Testis (tissue), 3 donors: Measurements from ENCODE around the gene DNAH9. TPM values are rescaled to one million over a fixed set of nuclear protein-coding genes. Genes with fewer than 3 reads are reported as not detected.

ENCODE experiments used
- DNase-seq: peaks from one replicate; pipeline ENCODE4 v3.0.0-alpha.2; 2019
- H3K27ac ChIP-seq, 2 donors: fragments of 200-600 bp; sonication (generic); one replicate each; pipeline ENCODE4 v1.5.1; 2019
- H3K27me3 ChIP-seq: fragments of 200-600 bp; sonication (generic); one replicate; pipeline ENCODE4 v1.5.1; 2019
- H3K36me3 ChIP-seq: fragments of 200-600 bp; sonication (generic); one replicate; pipeline ENCODE4 v1.5.1; 2017; ENCODE audit warnings: low read depth; ENCODE audit errors: missing control alignments
- H3K4me1 ChIP-seq: fragments of 200-600 bp; sonication (generic); one replicate; pipeline ENCODE4 v1.5.1; 2019
- H3K4me3 ChIP-seq, 2 donors: fragments of 200-600 bp; sonication (generic); one replicate each; pipeline ENCODE4 v1.5.1; 2017 to 2019
- H3K9me3 ChIP-seq: fragments of 200-600 bp; sonication (generic); one replicate; pipeline ENCODE4 v1.5.1; 2017
- CTCF ChIP-seq, 3 experiments: fragments of 450-650 bp in 2 of 3; fragments of 200-600 bp in 1 of 3; sonication (generic) in 1 of 3; IDR thresholded peaks; one replicate each; pipeline ENCODE4 v1.5.1; 2016 to 2019; ENCODE audit warnings: antibody characterized with exemption in 3 of 3, mild to moderate bottlenecking in 2 of 3, moderate library complexity in 1 of 3
- POLR2A ChIP-seq: fragments of 450-650 bp; IDR thresholded peaks from one replicate; pipeline ENCODE4 v1.6.1; 2017; ENCODE audit warnings: antibody characterized with exemption, mild to moderate bottlenecking, moderate library complexity
- WGBS, 2 donors: methylation state at CpG; one replicate each; pipeline ENCODE4 v1.1.5; 2018; 5-methylcytosine and 5-hydroxymethylcytosine counted together
- intact Hi-C: fragments of 100-400 bp; cut with DNase I; formaldehyde crosslinking; loops from one replicate; pipeline ENCODE4 v1.15.1; 2023; ENCODE audit warnings: low total_unique reads
- polyA plus RNA-seq: library from polyadenylated mRNA; stranded (reverse); fragments of 350-450 nt; fragmentation: Illumina TruSeq; extraction: RNeasy Lipid Tissue Mini Kit (QIAGEN cat#74804); gene quantifications from one replicate; pipeline ENCODE4 v1.2.3, GENCODE V29; 2014; ENCODE audit warnings: low read depth, low replicate concordance; ENCODE audit not compliant: insufficient read depth
- total RNA-seq, 2 donors: library from RNA; depleted of rRNA; stranded (reverse); fragments of >200 nt; gene quantifications; one replicate each; pipeline ENCODE4 v1.2.3, GENCODE V29; 2016

DNAH9 gene
- total and polyA plus RNA-seq, 3 donors from 2014 or later = 15.4 to 22.9 (median 19.4) TPM

- Histone ChIP-seq H3K9me3 (no peaks in the 10 kb centered on the region), H3K4me3 (no peak overlapping the region), H3K36me3 (no peaks in the 10 kb centered on the region), H3K27me3 (no peaks in the 10 kb centered on the region), H3K27ac (no peak overlapping the region), H3K4me1 (no peaks in the 10 kb centered on the region)
- TF ChIP-seq POLR2A (no peak), CTCF (IDR thresholded peaks at IDR 0.05) (no peak)
- DNase-seq = no peak
- intact Hi-C loops = no loop called here
- 92 to 97% methylated on average over 2 of the region's 2 CpGs for WGBS, 2 donors
Measured at GRCh38 chr17:11645426-11645825, 47.2 kb downstream of the DNAH9 start.

GRCh38 chr17:11651089-11651488, 52.8 kb downstream of the DNAH9 start:
- H3K4me1 ChIP-seq = no peaks in the 10 kb centered on the region
- intact Hi-C loops = no loop called here
- TF ChIP-seq POLR2A = no peak
- no peak for TF ChIP-seq CTCF (IDR thresholded peaks at IDR 0.05)
- H3K27me3 ChIP-seq = no peaks in the 10 kb centered on the region
- H3K4me3 ChIP-seq = no peak overlapping the region
- no peak for DNase-seq
- H3K36me3 ChIP-seq = no peaks in the 10 kb centered on the region
- no peak overlapping the region for H3K27ac ChIP-seq
- 89 to 95% methylated on average over 3 of the region's 3 CpGs for WGBS, 2 donors
- no peaks in the 10 kb centered on the region for H3K9me3 ChIP-seq

GRCh38 chr17:11668618-11669017, 70.3 kb downstream of the DNAH9 start:
- Histone ChIP-seq H3K27me3 (no peaks in the 10 kb centered on the region), H3K9me3 (no peaks in the 10 kb centered on the region), H3K27ac (no peak overlapping the region), H3K36me3 (no peaks in the 10 kb centered on the region), H3K4me3 (no peak overlapping the region), H3K4me1 (no peaks in the 10 kb centered on the region)
- 68 to 100% methylated on average over 1 of the region's 1 CpG for WGBS, 2 donors
- TF ChIP-seq CTCF (IDR thresholded peaks at IDR 0.05) (no peak), POLR2A (no peak)
- intact Hi-C loops = no loop called here
- DNase-seq = no peak

- Histone ChIP-seq H3K36me3 (no peaks in the 10 kb centered on the region), H3K27me3 (no peaks in the 10 kb centered on the region), H3K4me1 (no peaks in the 10 kb centered on the region), H3K9me3 (no peaks in the 10 kb centered on the region), H3K4me3 (no peak overlapping the region), H3K27ac (no peak overlapping the region)
- DNase-seq = no peak
- 69 to 78% methylated on average over 4 of the region's 4 CpGs for WGBS, 2 donors
- intact Hi-C loops = no loop called here
- TF ChIP-seq POLR2A = no peak
- no peak for TF ChIP-seq CTCF (IDR thresholded peaks at IDR 0.05)
Measured at GRCh38 chr17:11671126-11671525, 72.9 kb downstream of the DNAH9 start.

- 82 to 90% methylated on average over 2 of the region's 2 CpGs for WGBS, 2 donors
- no peak overlapping the region for H3K4me3 ChIP-seq
Measured at GRCh38 chr17:11682646-11683045, 84.4 kb downstream of the DNAH9 start.

More at GRCh38 chr17:11682646-11683045, 84.4 kb downstream of the DNAH9 start:
- TF ChIP-seq CTCF (IDR thresholded peaks at IDR 0.05) (no peak), POLR2A (no peak)
- no peaks in the 10 kb centered on the region for H3K4me1 ChIP-seq
- no peak overlapping the region for H3K27ac ChIP-seq
- no peak for DNase-seq
- no peaks in the 10 kb centered on the region for H3K27me3 ChIP-seq
- H3K9me3 ChIP-seq = no peaks in the 10 kb centered on the region
- no peaks in the 10 kb centered on the region for H3K36me3 ChIP-seq
- intact Hi-C loops = no loop called here
